Activated CD4-positive, CD25-positive, alpha-beta regulatory T cell treated with anti-CD3 and anti-CD28 coated beads, Interleukin-2, amount 50 U/mL, for 16 hours (primary cell): ENCODE measurements around the gene KBTBD7.

Source experiments
- DNase-seq: peaks from one replicate; pipeline ENCODE4 v3.0.0-alpha.2; 2020; ENCODE audit warnings: low read depth, low spot score

KBTBD7 gene

GRCh38 chr13:41193919-41194824, at the start of gene KBTBD7:
TSS of gene KBTBD7 (minus strand) at chr13:41194569. CDS start at chr13:41194257, 312 bp downstream.
- DNase-seq, result peak; percentile 86

GRCh38 chr13:41241626-41242025, 47.3 kb upstream of the KBTBD7 start:
- DNase-seq, result no peak

GRCh38 chr13:41236369-41236768, 42.0 kb upstream of the KBTBD7 start:
- no peak for DNase-seq

- no peak for DNase-seq
These were observed 38.5 kb upstream of the KBTBD7 start for GRCh38 chr13:41232578-41233480.

- DNase-seq, result no peak
These were observed 37.4 kb upstream of the KBTBD7 start for GRCh38 chr13:41231786-41232185.

- no peak for DNase-seq
These were observed 36.8 kb upstream of the KBTBD7 start for GRCh38 chr13:41231025-41231677.

GRCh38 chr13:41229356-41229755, 35.0 kb upstream of the KBTBD7 start:
- no peak for DNase-seq

- no peak for DNase-seq
These were observed 30.0 kb upstream of the KBTBD7 start for GRCh38 chr13:41224113-41225110.

- DNase-seq, result peak; percentile 32
These were observed 28.0 kb upstream of the KBTBD7 start for GRCh38 chr13:41222259-41222852.

GRCh38 chr13:41220401-41220800, 26.0 kb upstream of the KBTBD7 start:
- no peak for DNase-seq

- DNase-seq, result no peak
These were observed 21.8 kb upstream of the KBTBD7 start for GRCh38 chr13:41216160-41216559.

- DNase-seq, result no peak
These were observed 19.6 kb upstream of the KBTBD7 start for GRCh38 chr13:41213919-41214318.

- no peak for DNase-seq
These were observed 18.9 kb upstream of the KBTBD7 start for GRCh38 chr13:41213316-41213715.

GRCh38 chr13:41212881-41213280, 18.5 kb upstream of the KBTBD7 start:
- no peak for DNase-seq

GRCh38 chr13:41211062-41211461, 16.7 kb upstream of the KBTBD7 start:
- no peak for DNase-seq

- DNase-seq, result no peak
These were observed 12.1 kb upstream of the KBTBD7 start for GRCh38 chr13:41206467-41206866.

GRCh38 chr13:41203810-41204209, 9.4 kb upstream of the KBTBD7 start:
- no peak for DNase-seq

GRCh38 chr13:41200126-41200525, 5.8 kb upstream of the KBTBD7 start:
- DNase-seq, result no peak

- DNase-seq, result no peak
These were observed 5.2 kb upstream of the KBTBD7 start for GRCh38 chr13:41199526-41199925.

- no peak for DNase-seq
These were observed 4.7 kb upstream of the KBTBD7 start for GRCh38 chr13:41199079-41199478.
